Smooth muscle cell (in vitro differentiated cells): ENCODE data around the gene DHRS4L2. TPM values are rescaled to one million over a fixed set of nuclear protein-coding genes. Genes with fewer than 3 reads are reported as not detected.

Experiments
- DNase-seq: peaks from one replicate; lab custom pipeline; 2025; ENCODE audit not compliant: unreplicated experiment; lab: John Stamatoyannopoulos, UW
- H2AFZ ChIP-seq: fragments of 200-600 bp; sonication (generic); 2 replicates; pipeline ENCODE4 v1.6.0; 2016; ENCODE audit warnings: antibody characterized with exemption, low read depth, mild to moderate bottlenecking
- H3F3A ChIP-seq: fragments of 200-600 bp; sonication (generic); 2 replicates; pipeline ENCODE4 v1.6.0; 2017; ENCODE audit warnings: antibody characterized with exemption, low read depth
- H3K27ac ChIP-seq: fragments of 200-600 bp; sonication (generic); 2 replicates; pipeline ENCODE4 v1.5.1; 2016; ENCODE audit warnings: low read depth, mild to moderate bottlenecking
- H3K27me3 ChIP-seq: fragments of 200-600 bp; sonication (generic); 2 replicates; pipeline ENCODE4 v1.6.1; 2016; ENCODE audit warnings: low read depth, mild to moderate bottlenecking
- H3K36me3 ChIP-seq: fragments of 200-600 bp; sonication (generic); 2 replicates; pipeline ENCODE4 v1.5.1; 2016; ENCODE audit warnings: low read depth
- H3K4me1 ChIP-seq: fragments of 200-600 bp; sonication (generic); 2 replicates; pipeline ENCODE4 v1.5.1; 2016; ENCODE audit warnings: low read depth
- H3K4me2 ChIP-seq: fragments of 200-600 bp; sonication (generic); 2 replicates; pipeline ENCODE4 v1.6.0; 2016; ENCODE audit warnings: mild to moderate bottlenecking
- H3K4me3 ChIP-seq: fragments of 200-600 bp; sonication (generic); 2 replicates; pipeline ENCODE4 v1.5.1; 2016; ENCODE audit warnings: mild to moderate bottlenecking
- H3K79me2 ChIP-seq: fragments of 200-600 bp; sonication (generic); 2 replicates; pipeline ENCODE4 v1.6.0; 2016; ENCODE audit warnings: low read depth, mild to moderate bottlenecking
- H3K9ac ChIP-seq: fragments of 200-600 bp; sonication (generic); 2 replicates; pipeline ENCODE4 v1.6.0; 2016; ENCODE audit warnings: low read depth
- H3K9me3 ChIP-seq: fragments of 200-600 bp; sonication (generic); replicated peaks from 2 replicates; pipeline ENCODE4 v1.5.1; 2016; ENCODE audit warnings: low read depth
- H4K20me1 ChIP-seq: fragments of 200-600 bp; sonication (generic); 2 replicates; pipeline ENCODE4 v1.6.0; 2016; ENCODE audit warnings: low read depth
- WGBS: methylation state at CpG from one replicate; pipeline ENCODE4 v1.1.7; 2016; ENCODE audit warnings: low lambda C conversion rate; 5-methylcytosine and 5-hydroxymethylcytosine counted together
- polyA plus RNA-seq: library from polyadenylated mRNA; unstranded; fragments of >200 nt; fragmentation: Nextera tagmentation; extraction: Ambion mirVana; gene quantifications from 2 replicates; pipeline ENCODE4 v1.2.1, GENCODE V29; 2016
- total RNA-seq: library from RNA; depleted of rRNA; stranded (reverse); fragments of >200 nt; gene quantifications from 2 replicates; pipeline ENCODE4 v1.2.3, GENCODE V29; 2014
- TF ChIP-seq, protein P1 (sequence below): fragments of 200-600 bp; sonication (generic); IDR thresholded peaks from 2 replicates; pipeline ENCODE4 v1.5.1; 2017; ENCODE audit warnings: borderline replicate concordance, mild to moderate bottlenecking, antibody characterized with exemption; ENCODE audit not compliant: insufficient read depth, poor library complexity, severe bottlenecking

Gene DHRS4L2
- total and polyA plus RNA-seq, 2 experiments from 2014 or later: 8.2 to 21.5 TPM

DNA sequence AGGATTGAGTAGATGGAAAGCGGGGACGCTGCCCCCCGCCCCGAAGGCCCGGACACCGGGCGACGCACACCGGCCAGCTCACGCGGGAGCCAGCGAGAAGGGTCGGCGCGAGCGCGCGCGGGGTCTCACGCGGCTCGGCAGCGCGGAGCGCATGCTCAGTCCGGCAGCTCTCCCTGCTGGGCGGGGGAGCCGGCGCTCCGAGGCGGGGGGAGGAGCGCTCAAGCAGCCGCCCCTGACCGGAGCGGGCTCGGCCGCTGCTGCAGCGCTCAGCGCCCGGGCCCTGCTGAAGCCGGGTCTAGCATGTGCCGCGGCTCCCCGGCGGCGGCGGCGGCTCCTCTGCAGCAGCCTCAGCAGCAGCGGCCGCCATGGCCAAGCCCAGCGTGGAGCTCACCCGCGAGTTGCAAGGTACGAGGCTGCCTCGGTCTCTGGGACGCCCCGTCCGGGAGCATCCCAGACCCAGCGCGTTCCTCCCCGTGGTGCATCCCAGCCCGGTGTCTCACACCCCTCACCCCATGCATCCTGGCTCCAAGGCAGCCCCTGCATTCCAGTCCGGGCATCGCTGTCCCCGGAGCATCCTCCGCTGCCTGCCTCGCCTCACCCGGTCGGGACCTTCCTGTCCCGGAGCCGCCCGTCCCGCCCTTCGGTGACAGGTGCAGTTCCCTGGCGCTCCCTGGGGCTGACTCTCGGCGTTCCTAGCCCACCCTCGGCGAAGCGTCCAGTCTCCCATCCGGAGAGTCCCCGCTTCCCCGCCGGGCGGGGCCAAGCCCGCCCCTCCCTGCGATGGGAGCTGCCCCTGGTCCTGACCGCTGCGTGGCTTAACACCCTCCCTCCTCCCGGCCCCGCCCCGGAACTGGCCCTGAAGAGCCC, 63.3 kb downstream of the DHRS4L2 start, which contains the start of gene CARMIL3:
CARMIL3 (plus strand) TSS at position 221 of the 867 bp plus-strand sequence; CDS start at position 366, 145 bp downstream.
- H3K9ac ChIP-seq: peak within 1 kb of the TSS; percentile 8
- H3K79me2 ChIP-seq: no peaks in the 10 kb centered on the region
- no peaks in the 10 kb centered on the region for H3K4me1 ChIP-seq
- H3K27me3 ChIP-seq: peaks cover 21% of the 10 kb centered on the region
- H3K27ac ChIP-seq: no peak within 1 kb of the TSS
- under 1% methylated on average over 70 of the region's 92 CpGs for WGBS
- H3F3A ChIP-seq: no peaks in the 10 kb centered on the region
- peak within 1 kb of the TSS; percentile 62 for H3K4me3 ChIP-seq
- H3K4me2 ChIP-seq: peak within 1 kb of the TSS; percentile 95
- peak within 1 kb of the TSS; percentile 77 for H2AFZ ChIP-seq
- TF ChIP-seq, protein P1, sequence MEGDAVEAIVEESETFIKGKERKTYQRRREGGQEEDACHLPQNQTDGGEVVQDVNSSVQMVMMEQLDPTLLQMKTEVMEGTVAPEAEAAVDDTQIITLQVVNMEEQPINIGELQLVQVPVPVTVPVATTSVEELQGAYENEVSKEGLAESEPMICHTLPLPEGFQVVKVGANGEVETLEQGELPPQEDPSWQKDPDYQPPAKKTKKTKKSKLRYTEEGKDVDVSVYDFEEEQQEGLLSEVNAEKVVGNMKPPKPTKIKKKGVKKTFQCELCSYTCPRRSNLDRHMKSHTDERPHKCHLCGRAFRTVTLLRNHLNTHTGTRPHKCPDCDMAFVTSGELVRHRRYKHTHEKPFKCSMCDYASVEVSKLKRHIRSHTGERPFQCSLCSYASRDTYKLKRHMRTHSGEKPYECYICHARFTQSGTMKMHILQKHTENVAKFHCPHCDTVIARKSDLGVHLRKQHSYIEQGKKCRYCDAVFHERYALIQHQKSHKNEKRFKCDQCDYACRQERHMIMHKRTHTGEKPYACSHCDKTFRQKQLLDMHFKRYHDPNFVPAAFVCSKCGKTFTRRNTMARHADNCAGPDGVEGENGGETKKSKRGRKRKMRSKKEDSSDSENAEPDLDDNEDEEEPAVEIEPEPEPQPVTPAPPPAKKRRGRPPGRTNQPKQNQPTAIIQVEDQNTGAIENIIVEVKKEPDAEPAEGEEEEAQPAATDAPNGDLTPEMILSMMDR: no peak
- no peaks in the 10 kb centered on the region for H4K20me1 ChIP-seq
- peak; percentile 14 for DNase-seq
- no peaks in the 10 kb centered on the region for H3K36me3 ChIP-seq
- H3K9me3 ChIP-seq: no peaks in the 10 kb centered on the region

DNA sequence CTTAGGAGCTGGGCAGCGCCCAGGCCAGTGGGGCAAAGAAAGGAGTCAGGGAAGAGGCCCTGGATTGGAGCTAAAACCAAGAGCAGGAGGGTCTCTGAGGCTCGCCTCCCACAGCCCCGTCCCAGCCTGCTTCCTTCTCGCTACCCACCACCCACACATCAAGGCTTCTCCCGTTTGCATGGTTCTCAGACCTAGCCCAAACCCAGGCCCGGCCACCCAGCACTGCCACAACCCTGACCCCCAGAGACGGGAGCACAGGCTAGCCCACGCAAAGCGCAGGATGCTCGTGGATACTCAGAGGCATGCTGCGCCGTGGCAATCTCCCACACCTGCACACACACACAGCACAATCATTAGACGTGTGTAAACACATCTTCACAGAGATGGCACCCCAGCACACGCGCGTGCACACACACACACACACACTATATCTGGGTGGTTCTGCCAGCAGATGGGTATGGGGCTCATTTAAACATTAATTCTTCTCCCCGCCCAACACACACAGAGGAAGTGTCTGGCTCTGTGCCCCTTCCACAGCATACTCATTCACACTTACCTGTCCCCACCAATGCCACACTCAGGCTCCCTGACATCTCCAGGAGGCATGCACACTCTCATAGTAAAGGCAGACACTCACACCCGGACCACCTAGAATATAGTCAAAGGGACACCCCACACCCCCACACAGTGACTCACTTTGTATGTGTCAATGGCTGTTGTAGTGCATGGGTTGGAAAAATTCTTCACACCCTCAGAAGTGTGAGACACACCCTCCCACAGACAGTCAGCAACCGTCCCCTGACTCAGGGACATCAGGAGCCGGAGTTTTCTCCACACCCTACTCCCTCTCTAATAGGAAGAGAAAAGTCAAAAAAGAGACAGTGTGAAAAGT, 64.2 kb downstream of the DHRS4L2 start:
- Histone ChIP-seq H3K4me1 (no peaks in the 10 kb centered on the region), H4K20me1 (no peaks in the 10 kb centered on the region), H3K4me3 (peak overlapping the region; percentile 62), H3F3A (no peaks in the 10 kb centered on the region), H3K9ac (no peak overlapping the region), H3K27ac (no peak overlapping the region), H3K4me2 (peak overlapping the region; percentile 95), H2AFZ (no peak overlapping the region), H3K9me3 (no peaks in the 10 kb centered on the region), H3K36me3 (no peaks in the 10 kb centered on the region), H3K79me2 (no peaks in the 10 kb centered on the region), H3K27me3 (peaks cover 21% of the 10 kb centered on the region)
- DNase-seq: no peak
- 78% methylated on average over 19 of the region's 20 CpGs for WGBS
- TF ChIP-seq, protein P1: no peak

DNA sequence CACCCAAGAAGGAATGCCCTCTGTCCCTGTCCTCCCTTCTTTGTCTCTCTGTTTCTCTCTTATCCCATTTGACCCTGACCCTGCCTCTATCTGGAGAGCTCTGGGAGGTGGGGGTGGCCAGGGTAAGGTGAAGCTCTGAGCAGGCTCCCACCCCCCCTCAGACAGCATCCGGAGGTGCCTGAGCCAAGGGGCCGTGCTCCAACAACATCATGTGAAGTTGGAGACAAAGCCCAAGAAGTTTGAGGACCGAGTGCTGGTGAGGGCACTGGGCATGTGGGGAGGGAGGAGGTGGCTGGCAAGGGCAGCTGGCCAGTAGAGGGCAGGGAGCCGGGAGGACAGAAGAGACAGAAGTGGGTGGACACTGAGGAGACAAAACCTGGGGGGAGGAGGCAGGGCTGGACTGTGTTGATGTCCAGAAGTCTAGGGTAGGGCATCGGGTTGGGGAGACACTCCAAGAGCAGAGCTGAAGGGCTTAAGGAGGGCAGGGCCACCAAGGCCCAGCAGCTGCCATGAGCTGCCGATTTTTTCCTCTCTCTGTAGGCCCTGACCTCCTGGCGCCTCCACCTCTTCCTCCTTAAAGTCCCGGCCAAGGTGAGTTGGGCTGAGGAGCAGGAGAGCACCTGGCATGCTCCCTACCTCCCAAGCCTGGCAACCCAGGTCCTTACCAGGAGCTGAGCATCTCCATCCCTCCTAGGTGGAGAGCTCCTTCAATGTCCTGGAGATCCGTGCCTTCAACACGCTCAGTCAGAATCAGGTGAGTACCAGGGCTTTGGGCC, 65.0 kb downstream of the DHRS4L2 start:
- DNase-seq: no peak
- Histone ChIP-seq H3K9me3 (no peaks in the 10 kb centered on the region), H3K4me2 (no peak overlapping the region), H3K36me3 (no peaks in the 10 kb centered on the region), H3K4me1 (no peaks in the 10 kb centered on the region), H3F3A (no peaks in the 10 kb centered on the region), H2AFZ (no peak overlapping the region), H3K27ac (no peak overlapping the region), H3K9ac (no peak overlapping the region), H4K20me1 (no peaks in the 10 kb centered on the region), H3K27me3 (peaks cover 21% of the 10 kb centered on the region), H3K79me2 (no peaks in the 10 kb centered on the region), H3K4me3 (no peak overlapping the region)
- 87% methylated on average over 8 of the region's 10 CpGs for WGBS
- TF ChIP-seq, protein P1: no peak
